GM13977 (cell line): ENCODE data around the gene SHKBP1.
"Not testable (repeated sequence)": the region's sequence is repeated elsewhere in the genome, so short reads cannot be mapped to it uniquely, and the experiment has no call there.

Experiments used
- DNase-seq: peaks from one replicate; pipeline ENCODE4 v3.0.0; 2012; ENCODE audit warnings: low spot score
- in situ Hi-C: fragments of 300-500 bp; cut with MboI; formaldehyde crosslinking; loops from one replicate; pipeline ENCODE4 v1.12.0; 2022; ENCODE audit warnings: low sequenced_read_pairs, low pct_unique_long_range_greater_than_20kb, mixed read lengths, inconsistent platforms; ENCODE audit not compliant: unreplicated experiment
- TF ChIP-seq, protein P1 (sequence below): IDR thresholded peaks from 2 replicates; pipeline ENCODE4 v1.5.1; 2012; ENCODE audit warnings: mild to moderate bottlenecking, control low read depth; ENCODE audit not compliant: insufficient read depth; ENCODE audit errors: extremely low read depth, missing control alignments

Gene SHKBP1

DNA sequence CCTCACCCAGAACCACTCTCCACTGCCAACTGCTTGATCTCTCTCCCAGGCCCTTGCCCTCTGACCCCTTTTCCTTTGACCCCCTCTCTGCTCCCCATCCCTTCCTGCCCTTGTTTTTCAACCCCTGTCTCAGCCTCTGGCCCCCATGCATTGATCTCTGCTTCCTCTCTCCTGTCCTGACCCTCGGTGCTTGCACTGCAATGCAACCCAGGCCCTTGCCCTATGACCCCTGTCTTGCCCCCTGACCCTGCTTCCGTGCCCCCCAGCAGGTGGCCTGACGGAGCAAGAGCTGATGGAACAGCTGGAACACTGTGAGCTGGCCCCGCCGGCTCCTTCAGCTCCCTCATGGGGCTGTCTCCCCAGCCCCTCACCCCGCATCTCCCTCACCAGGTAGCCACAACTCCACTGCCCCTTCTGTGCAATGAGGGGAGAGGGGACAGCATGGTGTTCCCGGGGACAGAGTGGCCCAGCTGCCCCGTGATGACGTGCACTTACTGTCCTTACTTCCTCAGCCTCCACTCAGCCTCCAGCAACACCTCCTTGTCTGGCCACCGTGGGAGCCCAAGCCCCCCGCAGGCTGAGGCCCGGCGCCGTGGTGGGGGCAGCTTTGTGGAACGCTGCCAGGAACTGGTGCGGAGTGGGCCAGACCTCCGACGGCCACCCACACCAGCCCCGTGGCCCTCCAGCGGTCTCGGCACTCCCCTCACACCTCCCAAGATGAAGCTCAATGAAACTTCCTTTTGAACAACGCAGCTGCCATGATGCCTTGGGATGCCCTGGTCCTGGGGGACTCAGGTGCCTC, 14.0 kb downstream of the SHKBP1 start:
- no peak for DNase-seq
- TF ChIP-seq, protein P1, sequence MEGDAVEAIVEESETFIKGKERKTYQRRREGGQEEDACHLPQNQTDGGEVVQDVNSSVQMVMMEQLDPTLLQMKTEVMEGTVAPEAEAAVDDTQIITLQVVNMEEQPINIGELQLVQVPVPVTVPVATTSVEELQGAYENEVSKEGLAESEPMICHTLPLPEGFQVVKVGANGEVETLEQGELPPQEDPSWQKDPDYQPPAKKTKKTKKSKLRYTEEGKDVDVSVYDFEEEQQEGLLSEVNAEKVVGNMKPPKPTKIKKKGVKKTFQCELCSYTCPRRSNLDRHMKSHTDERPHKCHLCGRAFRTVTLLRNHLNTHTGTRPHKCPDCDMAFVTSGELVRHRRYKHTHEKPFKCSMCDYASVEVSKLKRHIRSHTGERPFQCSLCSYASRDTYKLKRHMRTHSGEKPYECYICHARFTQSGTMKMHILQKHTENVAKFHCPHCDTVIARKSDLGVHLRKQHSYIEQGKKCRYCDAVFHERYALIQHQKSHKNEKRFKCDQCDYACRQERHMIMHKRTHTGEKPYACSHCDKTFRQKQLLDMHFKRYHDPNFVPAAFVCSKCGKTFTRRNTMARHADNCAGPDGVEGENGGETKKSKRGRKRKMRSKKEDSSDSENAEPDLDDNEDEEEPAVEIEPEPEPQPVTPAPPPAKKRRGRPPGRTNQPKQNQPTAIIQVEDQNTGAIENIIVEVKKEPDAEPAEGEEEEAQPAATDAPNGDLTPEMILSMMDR: no peak
- in situ Hi-C loops: no loop called here

DNA sequence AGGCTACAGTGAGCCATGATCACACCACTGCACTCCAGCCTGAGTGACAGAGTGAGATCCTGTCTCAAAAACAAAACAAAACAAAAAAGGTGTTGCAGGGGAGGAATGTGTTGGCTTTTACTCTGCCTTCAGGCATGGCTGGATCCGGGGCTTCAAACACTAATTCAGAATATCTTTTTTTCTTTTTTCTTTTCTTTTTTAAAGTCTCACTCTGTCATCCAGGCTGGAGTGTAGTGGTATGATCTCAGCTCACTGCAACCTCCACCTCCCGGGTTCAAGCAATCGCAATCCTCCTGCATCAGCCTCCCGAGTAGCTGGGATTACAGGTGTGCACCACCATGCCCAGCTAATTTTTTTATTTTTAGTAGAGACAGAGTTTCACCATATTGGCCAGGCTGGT, 15.1 kb downstream of the SHKBP1 start:
- DNase-seq, in situ Hi-C loops: not testable (repeated sequence)

DNA sequence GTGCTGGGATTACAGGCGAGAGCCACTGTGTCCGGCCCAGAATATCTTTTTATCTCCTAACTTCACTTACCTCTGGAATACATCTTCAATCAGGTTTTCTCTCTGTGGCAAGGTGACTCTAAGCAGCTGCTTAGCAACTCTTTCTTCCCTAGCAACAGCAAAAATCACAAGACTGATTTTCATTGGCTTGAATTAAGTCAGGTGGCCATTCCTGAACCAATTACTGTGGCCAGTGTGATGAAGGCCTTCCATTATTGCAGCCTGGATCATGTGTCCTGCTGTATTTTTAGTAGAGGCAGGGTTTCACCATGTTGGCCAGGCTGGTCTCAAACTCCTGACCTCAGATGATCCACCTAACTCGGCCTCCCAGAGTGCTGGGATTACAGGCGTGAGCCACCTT, 15.5 kb downstream of the SHKBP1 start:
- in situ Hi-C loops: no loop called here
- DNase-seq: peak; percentile 84
- TF ChIP-seq, protein P1: no peak

DNA sequence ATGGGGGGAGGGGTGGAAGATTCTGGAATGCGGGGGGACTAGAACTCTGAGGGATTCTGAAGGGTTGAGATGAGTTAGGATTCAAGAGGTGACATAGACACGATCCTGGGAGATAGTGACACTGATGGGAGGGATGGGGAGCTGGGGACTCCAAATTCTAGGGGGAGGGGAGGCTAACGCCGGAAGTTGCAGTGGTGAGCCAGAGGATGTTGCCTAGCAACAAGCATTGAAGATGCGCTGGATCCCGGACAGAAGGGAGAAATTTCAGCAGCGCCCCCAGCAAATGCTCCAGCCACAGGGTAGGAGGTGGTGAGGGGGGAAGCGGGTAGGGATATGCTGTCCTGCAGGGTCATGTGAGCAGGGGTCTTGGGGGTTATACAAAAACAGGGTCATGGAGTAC, 17.6 kb downstream of the SHKBP1 start:
- in situ Hi-C loops: no loop called here
- no peak for DNase-seq
- TF ChIP-seq, protein P1: no peak

DNA sequence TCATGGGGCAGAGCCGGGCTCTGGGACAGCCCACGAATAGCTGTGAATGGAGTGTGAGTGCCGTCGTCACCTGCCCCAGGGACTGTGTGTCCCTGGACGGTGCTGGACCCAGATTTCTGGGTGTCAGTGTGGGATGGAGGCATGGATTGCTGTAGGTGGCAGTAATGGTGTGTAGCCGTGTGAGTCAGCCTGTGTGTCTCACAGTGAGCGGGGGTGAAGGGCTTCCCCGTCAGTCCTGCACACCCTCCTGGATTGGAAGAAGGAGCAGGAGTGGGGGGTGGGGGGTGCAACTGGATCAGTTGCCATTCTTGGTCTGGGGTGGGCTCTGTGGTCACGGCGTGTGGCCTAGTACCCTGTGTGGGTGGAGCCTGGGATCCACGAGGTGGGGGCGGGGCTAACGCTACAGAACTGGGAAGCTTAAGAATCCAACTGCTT, 18.0 kb downstream of the SHKBP1 start:
- TF ChIP-seq, protein P1: no peak
- in situ Hi-C loops: no loop called here
- no peak for DNase-seq

DNA sequence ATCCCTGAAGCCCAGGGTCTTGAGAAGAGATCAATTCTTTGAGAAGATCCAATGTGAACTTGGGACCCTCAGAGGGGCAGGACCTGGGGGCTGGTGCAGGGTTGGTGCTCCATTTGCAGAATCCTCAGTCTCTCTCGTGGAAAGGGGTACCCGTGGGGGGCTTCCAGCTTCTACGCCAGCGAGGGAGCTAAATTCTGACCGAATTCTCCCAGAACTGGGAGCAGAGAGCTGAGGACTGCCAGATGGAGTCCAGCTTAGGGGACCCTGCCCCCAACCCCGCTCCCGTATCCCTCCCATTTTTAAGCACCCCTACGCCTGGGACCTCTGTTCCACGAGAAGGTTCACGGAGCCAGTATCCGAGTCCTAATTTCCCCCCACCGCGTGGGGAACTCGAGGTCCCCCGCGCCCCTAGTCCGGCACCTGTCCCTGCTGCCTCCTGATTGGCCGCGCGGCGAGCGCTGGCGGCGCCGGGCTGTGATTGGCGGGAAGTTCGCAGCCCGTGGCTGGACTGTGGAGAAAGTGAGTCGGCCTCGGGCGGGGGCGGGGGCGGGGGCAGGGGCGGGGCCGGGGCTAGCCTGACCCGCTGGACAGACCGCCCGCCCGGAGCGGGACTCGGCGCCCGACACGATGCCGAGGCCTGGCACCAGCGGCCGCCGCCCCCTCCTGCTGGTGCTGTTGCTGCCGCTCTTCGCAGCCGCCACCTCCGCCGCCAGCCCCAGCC, 20.1 kb downstream of the SHKBP1 start:
- in situ Hi-C loops: no loop called here
- no peak for DNase-seq
- TF ChIP-seq, protein P1: no peak

DNA sequence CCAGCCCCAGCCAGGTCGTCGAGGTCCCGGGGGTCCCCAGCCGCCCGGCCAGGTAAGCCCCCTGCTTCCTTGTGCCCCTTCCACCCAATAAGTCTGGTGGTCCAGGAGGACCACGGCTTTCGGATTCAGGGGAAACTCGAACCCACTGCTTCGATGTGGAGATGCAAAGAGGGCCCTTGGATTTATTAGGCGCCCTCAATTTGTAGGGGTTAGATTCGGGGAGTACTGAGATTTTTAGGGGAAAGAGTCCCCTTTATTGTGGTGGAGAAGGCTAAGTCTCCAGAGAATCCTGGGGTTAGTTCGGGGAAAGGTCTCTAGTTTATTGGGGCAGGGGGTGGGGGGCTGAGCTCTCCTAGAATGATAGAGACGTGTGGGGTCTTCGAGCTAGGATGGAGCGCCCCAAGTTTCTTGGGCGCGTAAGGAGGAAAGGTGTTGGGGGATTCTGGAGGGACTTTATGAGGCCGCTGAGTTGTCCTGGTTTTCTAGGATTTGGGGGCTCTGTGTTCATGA, 20.7 kb downstream of the SHKBP1 start:
- DNase-seq: peak; percentile 28
- TF ChIP-seq, protein P1: no peak
- in situ Hi-C loops: no loop called here
